CMK (cell line): ENCODE measurements around the gene GLCE.
"Not testable (repeated sequence)": the region's sequence is repeated elsewhere in the genome, so short reads cannot be mapped to it uniquely, and the experiment has no call there.

Source experiments
- DNase-seq: peaks from one replicate; pipeline ENCODE4 v3.0.0-alpha.2; 2010; ENCODE audit warnings: low read depth

The GLCE gene

DNA sequence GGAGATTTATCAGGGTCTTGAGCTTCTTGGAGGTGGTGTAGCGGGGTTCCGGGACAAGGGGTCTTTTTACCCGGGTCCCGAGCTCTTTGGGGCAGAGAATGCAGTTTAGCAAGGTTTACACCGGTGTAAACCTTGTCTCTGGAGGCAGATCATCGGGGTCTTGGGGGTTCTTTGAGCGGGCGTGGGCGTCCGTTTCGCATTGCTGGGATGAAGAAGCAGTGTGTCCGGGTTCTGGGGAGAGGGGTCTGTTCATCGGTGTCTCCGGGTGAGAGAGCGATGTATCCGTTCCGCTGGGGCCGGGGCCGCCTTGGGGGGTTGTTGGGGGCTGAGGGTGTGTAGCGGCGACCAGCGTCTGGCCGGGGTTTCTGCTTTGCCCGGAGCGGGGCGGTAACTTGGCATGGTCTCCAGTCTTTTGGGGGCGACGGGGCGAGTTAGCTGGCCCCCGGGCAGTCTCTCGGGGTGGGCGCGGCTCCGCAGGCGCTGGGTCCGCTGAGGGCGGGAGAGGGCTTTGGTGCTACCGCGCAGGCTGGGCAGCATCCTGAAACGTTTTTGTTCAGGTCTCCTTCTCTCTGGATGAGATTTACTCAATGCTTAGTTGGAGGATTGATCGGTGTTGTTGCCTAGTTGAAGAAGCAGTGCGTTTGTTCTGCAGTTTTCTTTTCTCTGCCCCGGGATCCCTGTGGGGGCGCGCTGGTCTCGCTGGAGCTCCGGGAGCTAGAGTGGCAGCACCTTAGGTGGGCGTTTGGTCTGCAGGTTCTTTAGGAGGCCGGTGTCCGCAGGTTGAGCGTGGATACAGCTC lies 843 bp downstream of the GLCE start:
- no peak for DNase-seq

GRCh38 chr15:69161878-69162213 lies 1.4 kb downstream of the GLCE start:
- no peak for DNase-seq

GRCh38 chr15:69163141-69163669 lies 2.8 kb downstream of the GLCE start:
- no peak for DNase-seq

- no peak for DNase-seq
These were observed 4.6 kb downstream of the GLCE start for GRCh38 chr15:69164807-69165636.

DNA sequence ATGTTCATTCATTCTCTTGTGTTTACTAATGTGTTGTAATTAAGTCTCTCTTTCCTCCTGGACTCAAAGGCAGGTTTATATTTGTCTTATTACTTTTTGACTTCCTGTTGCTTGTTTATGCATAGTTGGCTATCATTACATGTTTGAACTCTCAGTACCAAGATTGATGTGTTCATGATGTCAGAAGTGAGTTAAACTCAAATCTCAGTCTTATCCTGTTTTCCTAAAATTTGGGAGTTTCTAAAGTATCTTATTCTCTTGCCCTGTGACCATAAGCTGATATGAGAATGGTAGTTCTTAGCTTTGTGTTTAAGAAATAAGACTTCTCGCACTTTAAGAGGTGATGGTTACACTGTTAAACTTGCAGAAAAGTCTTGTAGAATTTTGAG lies 5.2 kb downstream of the GLCE start:
- DNase-seq: no peak

DNA sequence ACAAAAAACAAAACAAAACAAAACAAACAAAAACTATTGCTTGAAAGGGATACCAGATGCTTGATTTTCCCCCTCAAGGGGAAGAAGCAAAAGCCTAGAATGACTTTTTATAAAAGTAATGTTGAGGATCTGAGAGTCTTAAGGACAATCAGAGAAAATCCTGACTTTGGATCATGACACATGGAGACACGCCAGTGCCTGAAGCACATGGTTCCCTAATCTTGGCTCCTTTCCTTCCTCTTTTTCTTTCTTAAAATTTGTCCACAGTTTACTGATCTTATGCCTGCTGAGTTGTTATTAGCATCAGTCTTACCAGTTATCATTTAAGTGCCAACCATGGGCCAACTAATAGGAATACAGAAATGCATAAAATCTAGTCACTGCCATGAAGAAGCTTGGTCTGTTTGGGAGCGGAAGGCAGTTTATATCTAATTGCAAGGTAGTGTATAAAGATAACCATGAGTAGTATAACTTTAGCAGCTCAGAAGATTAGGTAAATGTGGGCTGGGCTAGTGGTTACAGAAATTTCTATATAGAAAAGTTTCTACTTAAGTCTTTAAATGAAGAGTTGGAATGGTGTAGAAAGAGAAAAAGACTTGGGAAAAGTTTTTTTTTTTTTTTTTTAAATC lies 6.9 kb downstream of the GLCE start:
- DNase-seq: no peak

GRCh38 chr15:69168361-69168760 lies 7.9 kb downstream of the GLCE start:
- DNase-seq: not testable (repeated sequence)

DNA sequence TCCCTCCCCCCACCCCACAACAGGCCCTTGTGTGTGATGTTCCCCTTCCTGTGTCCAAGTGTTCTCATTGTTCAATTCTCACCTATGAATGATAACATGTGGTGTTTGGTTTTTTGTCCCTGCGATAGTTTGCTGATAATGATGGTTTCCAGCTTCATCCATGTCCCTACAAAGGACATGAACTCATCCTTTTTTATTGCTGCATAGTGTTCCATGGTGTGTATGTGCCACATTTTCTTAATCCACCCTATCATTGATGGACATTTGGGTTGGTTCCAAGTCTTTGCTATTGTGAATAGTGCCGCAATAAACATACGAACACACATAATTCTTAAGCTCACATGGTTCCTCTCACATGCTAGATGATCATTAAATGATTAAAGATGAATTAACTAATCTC lies 9.1 kb downstream of the GLCE start:
- not testable (repeated sequence) for DNase-seq

DNA sequence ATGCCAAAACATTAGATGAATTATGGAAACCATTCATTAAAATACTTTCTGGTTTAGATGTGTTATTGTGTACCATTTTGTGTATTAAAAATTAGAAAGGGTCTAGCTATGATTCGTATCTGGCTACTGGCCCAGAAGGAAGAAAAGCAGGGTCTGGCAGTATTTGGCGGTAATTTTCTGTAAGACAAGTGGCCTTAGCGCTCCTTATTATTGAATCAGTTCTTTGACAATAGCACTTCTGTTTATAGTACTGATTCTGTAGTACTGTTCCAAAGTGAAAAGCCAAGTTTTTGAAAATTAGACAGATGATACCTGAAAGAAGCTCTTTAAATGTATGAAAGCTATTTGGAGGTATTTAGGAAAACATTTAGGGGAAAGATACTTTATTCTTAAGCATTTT lies 10.2 kb downstream of the GLCE start:
- no peak for DNase-seq

GRCh38 chr15:69172847-69173246 lies 12.4 kb downstream of the GLCE start:
- DNase-seq: no peak

- DNase-seq: no peak
These were observed 15.1 kb downstream of the GLCE start for GRCh38 chr15:69175536-69175935.

DNA sequence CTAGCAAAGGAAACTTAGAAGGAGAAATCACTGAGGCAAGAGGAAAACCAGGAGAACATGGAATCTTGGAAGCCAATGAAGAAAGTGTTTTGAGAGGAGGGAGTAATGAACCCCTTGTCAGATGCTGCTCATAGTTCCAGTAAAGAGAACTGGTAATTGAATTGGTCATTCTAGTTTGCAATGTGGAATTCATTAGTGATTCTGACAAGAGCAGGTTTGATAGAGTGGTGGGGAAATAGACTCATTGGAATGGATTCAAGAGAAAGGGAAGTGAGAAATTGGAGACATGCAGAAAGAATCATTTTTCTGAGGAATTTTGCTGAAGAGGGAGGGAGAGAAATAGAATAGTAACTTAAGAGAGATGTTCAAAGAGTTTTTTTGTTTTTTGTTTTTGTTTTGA lies 21.0 kb downstream of the GLCE start:
- no peak for DNase-seq

DNA sequence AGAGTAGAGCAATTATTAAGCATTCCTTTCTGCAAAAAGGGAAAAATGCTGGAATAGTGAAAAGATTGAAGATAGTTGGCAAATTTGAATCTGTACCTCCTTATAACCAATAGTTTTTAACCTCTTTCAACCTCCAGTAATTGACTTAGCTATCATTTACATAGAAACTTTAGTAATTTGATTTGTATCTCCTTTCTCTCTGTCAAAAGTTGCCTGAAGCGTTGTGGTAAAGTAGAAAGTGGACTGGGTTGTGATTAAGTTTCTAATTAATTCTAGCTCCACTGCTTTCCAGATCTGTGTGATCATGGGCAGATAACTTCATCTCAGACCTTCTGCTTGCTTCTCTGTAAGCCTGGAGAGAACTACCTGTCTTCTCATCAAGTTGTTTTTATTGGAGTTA lies 24.8 kb downstream of the GLCE start:
- DNase-seq: no peak

GRCh38 chr15:69185706-69186105 lies 25.3 kb downstream of the GLCE start:
- DNase-seq: no peak

- no peak for DNase-seq
These were observed 28.7 kb downstream of the GLCE start for GRCh38 chr15:69189157-69189556.

GRCh38 chr15:69190091-69190490 lies 29.7 kb downstream of the GLCE start:
- DNase-seq: no peak

- DNase-seq: no peak
These were observed 30.1 kb downstream of the GLCE start for GRCh38 chr15:69190504-69190903.

GRCh38 chr15:69194025-69194827 lies 33.8 kb downstream of the GLCE start:
- no peak for DNase-seq

- no peak for DNase-seq
These were observed 34.4 kb downstream of the GLCE start for GRCh38 chr15:69194854-69195253.

DNA sequence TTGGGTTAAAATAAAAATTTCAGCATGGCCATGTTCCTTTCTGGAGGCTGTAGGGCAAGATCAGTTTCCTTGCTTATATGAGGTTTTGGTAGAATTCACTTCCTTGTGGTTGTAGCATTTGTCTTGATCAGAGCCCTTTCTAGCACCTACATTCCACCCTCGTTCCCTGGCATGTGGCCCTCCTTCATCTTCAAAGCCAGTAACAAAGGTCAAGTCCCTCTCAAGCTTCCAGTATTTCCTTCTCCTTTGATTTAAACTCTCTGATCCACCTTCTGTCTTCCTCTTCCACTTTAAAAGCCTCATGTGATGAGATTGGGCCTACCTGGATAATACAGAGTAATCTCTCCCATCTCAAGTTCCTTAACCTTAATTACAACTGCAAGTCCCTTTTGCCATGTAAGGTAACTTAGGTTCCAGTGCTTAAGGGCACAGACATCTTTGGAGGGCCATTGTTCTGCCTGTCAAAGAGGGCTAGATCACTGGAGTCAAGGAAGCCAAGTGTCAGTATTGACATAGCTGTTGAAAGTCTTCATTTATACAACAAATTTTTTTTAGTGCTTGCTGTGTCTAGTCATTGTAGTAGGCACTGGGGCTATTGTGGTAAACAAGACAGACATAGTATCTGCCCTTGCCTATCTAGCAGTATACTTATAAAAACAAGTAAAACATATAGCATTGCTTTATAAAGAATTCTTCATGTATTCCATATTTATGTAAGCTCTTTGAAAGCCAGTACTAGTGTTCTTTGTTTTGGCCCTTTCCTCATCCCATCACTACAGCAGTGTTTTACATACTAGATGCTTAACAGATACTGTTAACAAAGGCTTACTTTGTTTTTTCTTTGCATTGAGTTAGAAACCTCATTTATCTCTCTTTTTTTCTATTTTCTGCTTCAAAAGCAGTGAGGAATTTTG lies 40.7 kb downstream of the GLCE start:
- DNase-seq: no peak

DNA sequence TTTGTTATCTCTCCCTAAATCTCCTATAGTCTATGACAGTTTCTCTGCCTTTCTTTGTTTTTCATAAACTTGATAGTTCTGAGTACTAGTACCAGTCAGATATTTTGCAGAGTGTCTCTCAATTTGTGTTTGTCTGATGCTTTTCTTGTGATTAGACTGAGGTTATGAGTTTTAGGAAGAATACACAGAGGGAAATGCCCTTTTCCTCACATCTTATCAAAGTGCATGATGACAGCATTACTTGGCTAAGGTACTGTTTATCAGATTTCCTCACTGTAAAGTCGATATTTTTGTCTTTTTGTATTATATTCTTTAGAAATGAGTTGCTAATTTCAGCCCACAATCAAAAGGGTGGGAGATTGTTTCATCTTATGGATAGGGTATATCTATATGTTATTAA lies 45.6 kb downstream of the GLCE start:
- DNase-seq: no peak
